Measurements from ENCODE around the gene CGB5.

CGB5 gene

DNA sequence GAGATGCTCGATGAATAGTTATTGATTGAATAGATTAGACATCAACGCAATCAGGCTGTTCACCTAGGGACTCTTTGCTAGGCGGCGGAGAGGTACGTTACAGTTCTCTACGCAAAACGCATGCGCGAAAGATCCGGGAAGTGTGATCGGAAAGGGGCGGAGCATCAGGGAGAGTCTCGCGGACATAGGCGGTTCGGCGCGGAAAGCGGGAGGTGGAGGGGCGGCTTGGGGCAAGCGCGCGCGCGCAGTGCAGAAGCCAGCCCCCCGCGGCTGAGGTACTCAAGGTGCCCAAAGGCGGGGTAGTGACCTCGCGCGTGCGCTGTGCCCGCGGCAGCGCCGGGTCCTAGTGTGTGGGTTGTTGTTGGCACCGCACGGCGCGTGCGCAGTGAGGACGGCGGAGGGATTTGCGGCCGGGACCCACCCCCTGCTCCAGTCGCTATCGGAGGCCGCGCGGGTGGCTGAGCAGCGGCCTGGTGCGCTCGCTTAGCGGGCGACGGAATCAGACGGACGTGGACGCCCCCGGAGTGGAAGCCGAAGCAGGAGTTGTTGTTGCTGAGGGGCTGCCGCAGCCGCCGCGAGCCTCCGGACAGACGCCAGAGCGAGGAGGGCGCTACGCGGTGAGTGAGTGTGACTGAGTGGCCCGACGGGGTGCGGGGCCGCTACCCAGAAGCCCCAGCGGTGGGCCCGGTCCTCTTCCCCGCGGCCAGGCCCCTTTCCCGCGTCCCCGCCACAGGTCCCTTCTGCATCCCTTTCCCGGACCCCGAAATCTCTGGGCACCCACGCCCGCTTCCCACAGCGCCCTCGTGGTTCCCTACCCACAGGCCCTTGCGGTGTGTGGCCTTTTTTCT lies 41.6 kb downstream of the CGB5 start, which contains the start of gene SNRNP70:
TSS of gene SNRNP70 (plus strand) at position 432 of the 848 bp plus-strand sequence. CDS start 964 bp downstream, outside the sequence.
- peak; percentile 82 to 99 (median 97) for DNase-seq

DNA sequence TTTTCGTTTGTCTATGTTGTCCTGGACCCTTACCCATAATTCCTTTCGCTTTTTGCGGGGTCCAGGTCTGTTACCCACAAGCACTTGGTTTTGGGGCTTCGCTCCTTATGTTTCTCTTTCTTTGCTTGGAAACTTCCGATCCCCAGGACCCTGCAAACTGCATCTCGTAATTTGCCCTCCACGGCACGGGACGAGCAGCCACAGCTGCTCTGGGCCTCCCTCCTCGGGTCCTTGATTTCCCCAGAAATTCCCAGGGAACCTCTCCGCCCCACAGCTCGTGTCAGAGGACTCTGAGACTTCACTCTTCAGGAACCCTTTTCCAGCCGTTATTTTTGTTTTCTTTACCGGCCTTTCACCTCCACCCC lies 42.2 kb downstream of the CGB5 start:
- DNase-seq, result peak in 1 of 58 donors; percentile 25

- DNase-seq, result no peak
Measured at GRCh38 chr19:49086296-49086695, 42.6 kb downstream of the CGB5 start.

DNA sequence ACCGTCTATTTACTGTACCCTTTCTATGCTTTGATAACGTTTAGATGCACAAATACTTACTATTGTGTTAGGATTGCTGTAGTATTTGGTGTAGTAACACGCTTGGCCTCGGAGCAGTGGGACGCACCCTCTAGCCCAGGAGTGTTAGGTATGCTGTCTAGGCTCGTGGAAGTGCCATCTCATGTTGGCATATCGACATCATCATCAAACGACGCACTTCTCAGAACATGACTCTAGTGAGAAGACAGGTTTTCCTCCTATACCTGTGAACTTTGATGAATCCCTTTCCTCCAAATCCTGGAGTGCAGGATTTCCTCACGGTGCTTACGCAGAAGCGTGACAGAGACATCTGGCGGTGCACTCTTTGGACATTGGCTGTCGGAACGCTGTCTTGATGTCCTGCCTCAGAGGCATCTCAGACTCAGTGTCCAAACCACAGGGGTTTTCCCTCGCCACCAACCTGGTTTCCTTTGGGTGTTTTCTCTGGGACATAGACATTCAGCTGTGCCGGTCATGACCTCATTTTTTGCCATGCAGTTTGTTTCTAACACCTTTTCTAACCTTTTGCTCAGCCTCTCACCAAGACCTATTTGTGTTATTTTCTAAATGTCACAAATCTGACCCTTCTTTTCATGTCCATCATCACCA lies 47.9 kb downstream of the CGB5 start:
- no peak for DNase-seq

DNA sequence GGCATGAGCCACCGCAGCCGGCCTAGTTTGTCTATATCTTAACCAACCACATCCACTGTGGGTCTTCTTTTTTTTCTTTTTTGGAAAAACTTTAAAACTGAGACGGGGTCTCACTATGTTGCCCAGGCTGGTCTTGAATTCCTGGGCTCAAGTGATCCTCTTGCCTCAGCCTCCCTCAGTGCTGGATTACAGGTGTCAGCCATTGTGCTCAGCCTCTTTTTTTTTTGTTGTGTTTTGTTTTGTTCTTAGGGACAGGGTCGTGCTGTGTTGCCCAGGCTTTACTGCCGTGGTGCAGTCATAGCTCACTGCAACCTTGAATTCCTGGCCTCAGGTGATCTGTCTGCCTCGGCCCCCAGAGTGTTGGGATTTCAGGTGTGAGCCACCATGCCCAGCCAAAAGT lies 49.0 kb downstream of the CGB5 start:
- DNase-seq, result no peak

Data from anterior cingulate cortex (tissue), 58 donors.